C4-2B (cell line): ENCODE results near the gene ZPR1.
"Not testable (repeated sequence)": the region's sequence is repeated elsewhere in the genome, so short reads cannot be mapped to it uniquely, and the experiment has no call there.

Experiments
- CTCF ChIP-seq: fragments of 450-650 bp; conservative IDR thresholded peaks from 2 replicates; pipeline ENCODE4 v1.5.1; 2017; ENCODE audit warnings: mild to moderate bottlenecking
- ZFX ChIP-seq: fragments of 450-650 bp; IDR thresholded peaks from 2 replicates; pipeline ENCODE4 v1.6.1; 2017

DNA sequence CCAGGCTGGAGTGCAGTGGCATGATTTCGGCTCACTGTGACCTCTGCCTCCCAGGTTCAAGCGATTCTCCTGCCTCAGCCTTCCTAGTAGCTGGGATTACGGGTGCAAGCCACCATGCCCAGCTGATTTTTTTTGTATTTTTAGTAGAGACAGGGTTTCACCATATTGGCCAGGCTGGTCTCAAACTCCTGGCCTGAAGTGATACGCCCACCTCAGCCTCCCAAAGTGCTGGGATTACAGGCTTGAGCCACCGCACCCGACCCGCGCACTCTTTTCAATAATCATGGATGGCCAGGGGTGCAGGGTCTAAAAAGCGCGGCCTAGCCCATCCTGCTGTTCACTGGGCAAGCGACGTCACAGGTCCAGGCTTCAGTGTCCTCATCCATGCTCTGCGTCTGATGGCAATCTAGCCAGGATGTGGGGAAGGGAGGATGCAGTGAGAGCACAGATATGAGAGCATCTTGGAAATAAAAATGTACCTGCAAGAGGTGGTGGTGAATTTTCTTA, 46.8 kb upstream of the ZPR1 start:
- TF ChIP-seq CTCF, ZFX: not testable (repeated sequence)
